Skeletal muscle satellite cell (primary cell): ENCODE results near the gene APEX1. TPM values are rescaled to one million over a fixed set of nuclear protein-coding genes. Genes with fewer than 3 reads are reported as not detected.
A peak's percentile ranks its signal among the peaks of the same experiment; 100 is the strongest.

Experiments
- H3K27me3 ChIP-seq: 2 replicates; pipeline ENCODE4 v1.7.0; 2013; ENCODE audit warnings: low read length; ENCODE audit not compliant: control insufficient read depth, insufficient read depth
- H3K36me3 ChIP-seq: 2 replicates; pipeline ENCODE4 v1.7.0; 2013; ENCODE audit warnings: mild to moderate bottlenecking, control low read depth, low read length; ENCODE audit not compliant: insufficient read depth
- H3K4me1 ChIP-seq: 2 replicates; pipeline ENCODE4 v1.7.0; 2013; ENCODE audit warnings: low read length; ENCODE audit not compliant: control insufficient read depth, insufficient read depth
- H3K4me2 ChIP-seq: 2 replicates; pipeline ENCODE4 v1.7.0; 2013; ENCODE audit warnings: mild to moderate bottlenecking, low read length
- H3K4me3 ChIP-seq: 2 replicates; pipeline ENCODE4 v1.7.0; 2013; ENCODE audit warnings: low read length
- H3K9ac ChIP-seq: 2 replicates; pipeline ENCODE4 v1.7.0; 2013; ENCODE audit warnings: mild to moderate bottlenecking, low read depth, low read length, moderate library complexity
- H3K9me3 ChIP-seq: replicated peaks from 2 replicates; pipeline ENCODE4 v1.7.0; 2013; ENCODE audit warnings: mild to moderate bottlenecking, control low read depth, low read length
- total RNA-seq: library from RNA; depleted of rRNA; stranded (reverse); fragments of >200 nt; gene quantifications from 2 replicates; pipeline ENCODE4 v1.2.3, GENCODE V29; 2012; rRNA removed

The APEX1 gene
- 35.7 and 37.8 TPM in 2 replicates for total RNA-seq

- peaks cover 45% of the 10 kb centered on the region for H3K36me3 ChIP-seq
- peaks cover 14% of the 10 kb centered on the region for H3K4me1 ChIP-seq
- H3K9me3 ChIP-seq = no peaks in the 10 kb centered on the region
- peak within 1 kb of the TSS; percentile 88 for H3K4me2 ChIP-seq
- H3K9ac ChIP-seq = peak within 1 kb of the TSS; percentile 90
- no peaks in the 10 kb centered on the region for H3K27me3 ChIP-seq
- H3K4me3 ChIP-seq = peak within 1 kb of the TSS; percentile 77
These were observed at the start of gene APEX1, which contains the start of gene OSGEP for GRCh38 chr14:20454516-20455354. Gene APEX1 (plus strand): TSS chr14:20455226. CDS start chr14:20455646, 420 bp downstream. Gene OSGEP (minus strand): TSS chr14:20454812. CDS start chr14:20454683, 129 bp downstream.

- peak overlapping the region; percentile 16 for H3K4me2 ChIP-seq
- no peak overlapping the region for H3K4me3 ChIP-seq
- H3K9me3 ChIP-seq = no peaks in the 10 kb centered on the region
- no peak overlapping the region for H3K9ac ChIP-seq
- H3K36me3 ChIP-seq = peaks cover 39% of the 10 kb centered on the region
- H3K27me3 ChIP-seq = no peaks in the 10 kb centered on the region
- H3K4me1 ChIP-seq = peaks cover 20% of the 10 kb centered on the region
These were observed 45.8 kb upstream of the APEX1 start for GRCh38 chr14:20409226-20409625.

- Histone ChIP-seq H3K4me3 (peak overlapping the region; percentile 98), H3K27me3 (no peaks in the 10 kb centered on the region), H3K9ac (peak overlapping the region; percentile 97), H3K4me1 (peaks cover 20% of the 10 kb centered on the region), H3K4me2 (peak overlapping the region; percentile 92), H3K36me3 (peaks cover 10% of the 10 kb centered on the region), H3K9me3 (no peaks in the 10 kb centered on the region)
These were observed 42.6 kb upstream of the APEX1 start for GRCh38 chr14:20412411-20412810.

- H3K4me2 ChIP-seq = peak within 1 kb of the TSS; percentile 92
These were observed 41.9 kb upstream of the APEX1 start, which contains the start of gene TEP1 for GRCh38 chr14:20412876-20413743. Gene TEP1 (minus strand): TSS chr14:20413501. CDS start chr14:20408439, 5,062 bp downstream.

GRCh38 chr14:20413744-20414082 lies 41.3 kb upstream of the APEX1 start:
- Histone ChIP-seq H3K27me3 (no peaks in the 10 kb centered on the region), H3K4me1 (peaks cover 20% of the 10 kb centered on the region), H3K4me2 (peak overlapping the region; percentile 92), H3K4me3 (peak overlapping the region; percentile 98), H3K9ac (peak overlapping the region; percentile 97), H3K9me3 (no peaks in the 10 kb centered on the region), H3K36me3 (no peaks in the 10 kb centered on the region)

More at GRCh38 chr14:20412876-20413743, 41.9 kb upstream of the APEX1 start, which contains the start of gene TEP1:
- H3K9me3 ChIP-seq = no peaks in the 10 kb centered on the region
- H3K9ac ChIP-seq = peak within 1 kb of the TSS; percentile 97
- no peaks in the 10 kb centered on the region for H3K27me3 ChIP-seq
- H3K36me3 ChIP-seq = peaks cover 3% of the 10 kb centered on the region
- H3K4me1 ChIP-seq = peaks cover 20% of the 10 kb centered on the region
- peak within 1 kb of the TSS; percentile 98 for H3K4me3 ChIP-seq

- Histone ChIP-seq H3K36me3 (no peaks in the 10 kb centered on the region), H3K4me1 (peaks cover 12% of the 10 kb centered on the region), H3K4me2 (no peak overlapping the region), H3K4me3 (no peak overlapping the region), H3K27me3 (no peaks in the 10 kb centered on the region), H3K9ac (peak overlapping the region; percentile 17), H3K9me3 (no peaks in the 10 kb centered on the region)
These were observed 39.2 kb upstream of the APEX1 start for GRCh38 chr14:20415782-20416206.

GRCh38 chr14:20416223-20416622 lies 38.8 kb upstream of the APEX1 start:
- no peak overlapping the region for H3K4me3 ChIP-seq
- no peaks in the 10 kb centered on the region for H3K36me3 ChIP-seq
- H3K9ac ChIP-seq = peak overlapping the region; percentile 17
- H3K4me1 ChIP-seq = peaks cover 12% of the 10 kb centered on the region
- no peaks in the 10 kb centered on the region for H3K9me3 ChIP-seq
- H3K27me3 ChIP-seq = no peaks in the 10 kb centered on the region
- H3K4me2 ChIP-seq = no peak overlapping the region

GRCh38 chr14:20417250-20418186 lies 37.5 kb upstream of the APEX1 start:
- Histone ChIP-seq H3K4me2 (no peak overlapping the region), H3K9ac (no peak overlapping the region), H3K4me3 (no peak overlapping the region), H3K4me1 (peaks cover 6% of the 10 kb centered on the region), H3K27me3 (no peaks in the 10 kb centered on the region), H3K36me3 (no peaks in the 10 kb centered on the region), H3K9me3 (no peaks in the 10 kb centered on the region)

- peaks cover 6% of the 10 kb centered on the region for H3K4me1 ChIP-seq
- no peaks in the 10 kb centered on the region for H3K9me3 ChIP-seq
- H3K27me3 ChIP-seq = no peaks in the 10 kb centered on the region
- H3K4me3 ChIP-seq = no peak overlapping the region
- no peak overlapping the region for H3K9ac ChIP-seq
- no peaks in the 10 kb centered on the region for H3K36me3 ChIP-seq
- no peak overlapping the region for H3K4me2 ChIP-seq
These were observed 36.5 kb upstream of the APEX1 start for GRCh38 chr14:20418501-20418909.

- H3K36me3 ChIP-seq = no peaks in the 10 kb centered on the region
- H3K27me3 ChIP-seq = no peaks in the 10 kb centered on the region
- H3K4me2 ChIP-seq = no peak overlapping the region
- H3K4me1 ChIP-seq = no peaks in the 10 kb centered on the region
- no peak overlapping the region for H3K4me3 ChIP-seq
- no peak overlapping the region for H3K9ac ChIP-seq
- no peaks in the 10 kb centered on the region for H3K9me3 ChIP-seq
These were observed 35.6 kb upstream of the APEX1 start for GRCh38 chr14:20419419-20419818.
